ENCODE results near the gene OLIG3. TPM values are rescaled to one million over a fixed set of nuclear protein-coding genes. Genes with fewer than 3 reads are reported as not detected.

The OLIG3 gene
- total RNA-seq, 1 experiment from 2014 or later: 5.4 TPM

GRCh38 chr6:137490006-137490905 lies 3.9 kb downstream of the OLIG3 start:
- peak overlapping the region; percentile 84 for H3K4me3 Mint-ChIP-seq
- ChIA-PET POLR2A (no interaction called here), CTCF (interaction anchor here (0.9 to 1.6 kb wide), 2 partner anchors 15 to 175 kb away, joined by 3 to 8 read pairs; no protein-coding TSS in a partner anchor)
- no peak overlapping the region for H3K27ac Mint-ChIP-seq
- ATAC-seq (no peak), DNase-seq (ENCODE audit: low spot score) (no peak)
- H3K4me1 Mint-ChIP-seq: peaks cover 76% of the 10 kb centered on the region
- H3K36me3 Mint-ChIP-seq: no peaks in the 10 kb centered on the region
- TF ChIP-seq USF2 (CRISPR knock-in tag; IDR thresholded peaks at IDR 0.05): no peak
- no peak for TF ChIP-seq CTCF (IDR thresholded peaks at IDR 0.05)
- TF ChIP-seq CDX4 (CRISPR knock-in tag; IDR thresholded peaks at IDR 0.05; ENCODE audit: borderline replicate concordance): no peak
- no peak for TF ChIP-seq JUN (CRISPR knock-in tag; IDR thresholded peaks at IDR 0.05)
- no peak for TF ChIP-seq ZSCAN18 (CRISPR knock-in tag; IDR thresholded peaks at IDR 0.05)
- no peak for TF ChIP-seq AR (CRISPR knock-in tag; IDR thresholded peaks at IDR 0.05)
- TF ChIP-seq SMAD3 (CRISPR knock-in tag; IDR thresholded peaks at IDR 0.05; ENCODE audit: borderline replicate concordance): no peak
- no peak for TF ChIP-seq ZNF416 (CRISPR knock-in tag; IDR thresholded peaks at IDR 0.05)
- no peak for TF ChIP-seq NFE2L1 (CRISPR knock-in tag; IDR thresholded peaks at IDR 0.05)
- TF ChIP-seq FOXK1 (CRISPR knock-in tag; IDR thresholded peaks at IDR 0.05): no peak
- TF ChIP-seq ATF6 (CRISPR knock-in tag; IDR thresholded peaks at IDR 0.05): no peak
- no peak for TF ChIP-seq ZNF512 (CRISPR knock-in tag; IDR thresholded peaks at IDR 0.05; ENCODE audit: borderline replicate concordance)
- no peak for TF ChIP-seq E2F1 (CRISPR knock-in tag; IDR thresholded peaks at IDR 0.05)
- TF ChIP-seq NR2C2 (CRISPR knock-in tag; IDR thresholded peaks at IDR 0.05): no peak
- TF ChIP-seq IRF2 (CRISPR knock-in tag; IDR thresholded peaks at IDR 0.05; ENCODE audit: borderline replicate concordance, low read depth): no peak
- no peak for TF ChIP-seq ZNF317 (CRISPR knock-in tag; IDR thresholded peaks at IDR 0.05; ENCODE audit: borderline replicate concordance, low read depth)
- TF ChIP-seq FOXP4 (CRISPR knock-in tag; IDR thresholded peaks at IDR 0.05): no peak
- no peak for TF ChIP-seq ZNF263 (CRISPR knock-in tag; IDR thresholded peaks at IDR 0.05; ENCODE audit: low read depth)
- no peak for TF ChIP-seq E2F4 (CRISPR knock-in tag; IDR thresholded peaks at IDR 0.05; ENCODE audit: borderline replicate concordance, low read depth)
- H3K27me3 Mint-ChIP-seq (ENCODE audit: low read depth): peaks cover 100% of the 10 kb centered on the region
- no peaks in the 10 kb centered on the region for H3K9me3 Mint-ChIP-seq

All from WTC11 (cell line).